A673 (cell line): ENCODE results near the gene TMEM208.
A peak's percentile ranks its signal among the peaks of the same experiment; 100 is the strongest.

ENCODE experiments used
- EZH2 ChIP-seq: fragments of 200-600 bp; sonication (generic); IDR thresholded peaks from 2 replicates; pipeline ENCODE4 v1.6.1; 2017; ENCODE audit warnings: borderline replicate concordance, low read depth, mild to moderate bottlenecking, mixed read lengths, antibody characterized with exemption, low read length; ENCODE audit not compliant: poor library complexity, severe bottlenecking
- TF ChIP-seq, protein P1 (sequence below): fragments of 300-800, 200-600 bp; sonication (generic); conservative IDR thresholded peaks from 2 replicates; pipeline ENCODE4 v1.5.1; 2017; ENCODE audit warnings: low read depth, mild to moderate bottlenecking, antibody characterized with exemption, low read length, moderate library complexity, mixed read lengths

DNA sequence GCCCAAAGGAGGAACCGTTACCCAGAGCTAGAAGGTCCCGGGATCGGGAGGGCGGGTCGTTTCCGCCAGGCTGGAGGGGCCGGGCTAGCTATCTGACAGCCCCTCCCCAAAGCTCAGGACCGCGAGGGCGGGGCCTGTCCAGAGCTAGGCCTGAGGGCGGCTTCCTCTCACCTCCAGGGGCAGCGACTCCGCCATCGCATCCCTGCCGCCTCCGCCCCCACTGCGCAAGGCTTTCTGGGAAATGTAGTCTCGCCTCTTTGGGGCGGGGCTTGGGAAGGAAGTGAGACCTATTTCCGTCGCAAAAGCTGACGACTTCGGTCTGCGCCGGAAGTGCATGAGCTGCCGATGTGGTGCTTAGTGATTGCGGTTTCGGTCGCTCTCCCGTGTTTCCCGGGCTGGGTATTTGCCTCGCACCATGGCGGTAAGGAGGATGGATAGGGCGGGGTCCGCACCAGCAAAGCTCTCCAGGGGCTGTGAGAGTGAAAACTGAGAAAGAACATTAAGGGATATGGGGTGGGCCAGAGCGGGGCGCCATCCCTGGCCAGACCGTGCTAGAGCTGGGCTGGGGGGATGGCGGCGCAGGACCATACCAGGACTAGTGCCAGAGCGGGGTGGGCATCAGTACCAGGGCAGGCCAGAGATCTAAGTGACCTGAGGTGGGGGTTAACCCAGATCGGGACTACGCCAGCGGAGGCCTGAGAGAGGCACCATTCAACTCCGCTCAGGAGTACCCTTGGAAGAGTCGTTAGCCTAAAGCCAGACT lies at the start of gene TMEM208:
- TF ChIP-seq, protein P1, sequence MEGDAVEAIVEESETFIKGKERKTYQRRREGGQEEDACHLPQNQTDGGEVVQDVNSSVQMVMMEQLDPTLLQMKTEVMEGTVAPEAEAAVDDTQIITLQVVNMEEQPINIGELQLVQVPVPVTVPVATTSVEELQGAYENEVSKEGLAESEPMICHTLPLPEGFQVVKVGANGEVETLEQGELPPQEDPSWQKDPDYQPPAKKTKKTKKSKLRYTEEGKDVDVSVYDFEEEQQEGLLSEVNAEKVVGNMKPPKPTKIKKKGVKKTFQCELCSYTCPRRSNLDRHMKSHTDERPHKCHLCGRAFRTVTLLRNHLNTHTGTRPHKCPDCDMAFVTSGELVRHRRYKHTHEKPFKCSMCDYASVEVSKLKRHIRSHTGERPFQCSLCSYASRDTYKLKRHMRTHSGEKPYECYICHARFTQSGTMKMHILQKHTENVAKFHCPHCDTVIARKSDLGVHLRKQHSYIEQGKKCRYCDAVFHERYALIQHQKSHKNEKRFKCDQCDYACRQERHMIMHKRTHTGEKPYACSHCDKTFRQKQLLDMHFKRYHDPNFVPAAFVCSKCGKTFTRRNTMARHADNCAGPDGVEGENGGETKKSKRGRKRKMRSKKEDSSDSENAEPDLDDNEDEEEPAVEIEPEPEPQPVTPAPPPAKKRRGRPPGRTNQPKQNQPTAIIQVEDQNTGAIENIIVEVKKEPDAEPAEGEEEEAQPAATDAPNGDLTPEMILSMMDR, result peak; percentile 30; the same call in 1 of the 2 replicates
- no peak for TF ChIP-seq EZH2
